Measurements from ENCODE around the gene UGT1A9. TPM values are rescaled to one million over a fixed set of nuclear protein-coding genes. Genes with fewer than 3 reads are reported as not detected.

Gene UGT1A9
- total RNA-seq, 1 experiment from 2014 or later, result not detected

GRCh38 chr2:233802132-233802815 is 130.6 kb downstream of the UGT1A9 start:
- H4K91ac ChIP-seq (ENCODE audit: insufficient read length, low read depth, low read length), result no peak overlapping the region

More at GRCh38 chr2:233802132-233802815, 130.6 kb downstream of the UGT1A9 start:
- H3K27ac Mint-ChIP-seq, result no peak overlapping the region
- Histone ChIP-seq H2BK12ac (ENCODE audit: insufficient read length, low read depth, low read length) (no peak overlapping the region), H3K79me2 (ENCODE audit: insufficient read depth, low read length) (no peaks in the 10 kb centered on the region), H3K27me3 (ENCODE audit: insufficient read depth, low read length) (no peaks in the 10 kb centered on the region), H2BK20ac (ENCODE audit: low read depth, low read length, poor library complexity, severe bottlenecking) (no peak overlapping the region), H3K56ac (ENCODE audit: insufficient read length, low read depth, low read length) (no peak overlapping the region), H3K18ac (ENCODE audit: insufficient read length, low read depth, low read length) (no peak overlapping the region), H2AFZ (ENCODE audit: low read length) (no peak overlapping the region), H3K23ac (ENCODE audit: insufficient read length, low read depth, low read length) (no peak overlapping the region), H4K5ac (ENCODE audit: insufficient read length, low read depth, low read length) (no peak overlapping the region), H3K14ac (ENCODE audit: insufficient read depth, low read length) (no peak overlapping the region), H2AK5ac (ENCODE audit: insufficient read length, low read length) (no peak overlapping the region), H3K9me3 (ENCODE audit: control insufficient read depth, low read depth, low read length) (no peaks in the 10 kb centered on the region), H3K4me1 (ENCODE audit: insufficient read depth, low read length) (no peaks in the 10 kb centered on the region), H4K20me1 (ENCODE audit: control insufficient read depth, insufficient read depth, insufficient read length) (no peaks in the 10 kb centered on the region), H3K9ac (ENCODE audit: extremely low read depth, insufficient read length, low read length) (no peak overlapping the region), H3T11ph (ENCODE audit: low read length) (no peak overlapping the region), H2BK120ac (ENCODE audit: low read depth, low read length, poor library complexity, severe bottlenecking) (no peak overlapping the region), H3K79me1 (ENCODE audit: insufficient read depth, low read depth, low read length, poor library complexity, severe bottlenecking) (no peaks in the 10 kb centered on the region), H4K8ac (replicated peaks; ENCODE audit: insufficient read length, low read depth, low read length) (no peak overlapping the region), H3K27ac (ENCODE audit: insufficient read length, low read depth, low read length) (no peak overlapping the region), H3K4ac (ENCODE audit: low read depth, low read length) (no peak overlapping the region), H2BK5ac (ENCODE audit: insufficient read length, low read length) (no peak overlapping the region), H3K23me2 (ENCODE audit: insufficient read length, low read depth, low read length, poor library complexity, severe bottlenecking) (no peaks in the 10 kb centered on the region), H2BK15ac (ENCODE audit: low read depth, low read length) (no peak overlapping the region), H3K4me2 (ENCODE audit: insufficient read depth, insufficient read length, low read length) (no peak overlapping the region)
- H3K36me3 Mint-ChIP-seq (ENCODE audit: insufficient read depth in 1 of 3, low read depth in 3 of 3), result peaks cover 0 to 5% (median 4%) of the 10 kb centered on the region in 3 experiments; a peak in 2 of 7 replicates
- WGBS (ENCODE audit: extremely low coverage, insufficient read length, low lambda C conversion rate), result no CpG with 5 or more reads among the region's 3 CpGs
- peaks cover 18% of the 10 kb centered on the region for H3K27me3 Mint-ChIP-seq (ENCODE audit: low read depth)
- H3K4me3 Mint-ChIP-seq, result no peak overlapping the region
- H3K4me1 Mint-ChIP-seq, result peaks cover 2 to 4% of the 10 kb centered on the region in 2 experiments; a peak in 3 of 4 replicates
- TF ChIP-seq, protein P1, sequence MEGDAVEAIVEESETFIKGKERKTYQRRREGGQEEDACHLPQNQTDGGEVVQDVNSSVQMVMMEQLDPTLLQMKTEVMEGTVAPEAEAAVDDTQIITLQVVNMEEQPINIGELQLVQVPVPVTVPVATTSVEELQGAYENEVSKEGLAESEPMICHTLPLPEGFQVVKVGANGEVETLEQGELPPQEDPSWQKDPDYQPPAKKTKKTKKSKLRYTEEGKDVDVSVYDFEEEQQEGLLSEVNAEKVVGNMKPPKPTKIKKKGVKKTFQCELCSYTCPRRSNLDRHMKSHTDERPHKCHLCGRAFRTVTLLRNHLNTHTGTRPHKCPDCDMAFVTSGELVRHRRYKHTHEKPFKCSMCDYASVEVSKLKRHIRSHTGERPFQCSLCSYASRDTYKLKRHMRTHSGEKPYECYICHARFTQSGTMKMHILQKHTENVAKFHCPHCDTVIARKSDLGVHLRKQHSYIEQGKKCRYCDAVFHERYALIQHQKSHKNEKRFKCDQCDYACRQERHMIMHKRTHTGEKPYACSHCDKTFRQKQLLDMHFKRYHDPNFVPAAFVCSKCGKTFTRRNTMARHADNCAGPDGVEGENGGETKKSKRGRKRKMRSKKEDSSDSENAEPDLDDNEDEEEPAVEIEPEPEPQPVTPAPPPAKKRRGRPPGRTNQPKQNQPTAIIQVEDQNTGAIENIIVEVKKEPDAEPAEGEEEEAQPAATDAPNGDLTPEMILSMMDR (conservative IDR thresholded peaks at IDR 0.05), result no peak
- no peak for DNase-seq
- peaks cover 14 to 21% of the 10 kb centered on the region in 2 experiments for H3K9me3 Mint-ChIP-seq

Data from H9 (cell line).